Vagina (tissue), 2 donors: ENCODE data around the gene RIPK3. TPM values are rescaled to one million over a fixed set of nuclear protein-coding genes. Genes with fewer than 3 reads are reported as not detected.

ENCODE experiments used
- DNase-seq, 2 donors: peaks; one replicate each; pipeline ENCODE4 v3.0.0-alpha.2; 2017; ENCODE audit errors: extremely low spot score in 2 of 2
- H3K27ac ChIP-seq: fragments of 200-600 bp; sonication (generic); one replicate; pipeline ENCODE4 v1.5.1; 2019
- H3K27me3 ChIP-seq: fragments of 200-600 bp; sonication (generic); one replicate; pipeline ENCODE4 v1.5.1; 2019
- H3K36me3 ChIP-seq, 2 donors: fragments of 200-600 bp; sonication (generic); one replicate each; pipeline ENCODE4 v1.5.1; 2017 to 2019
- H3K4me1 ChIP-seq: fragments of 200-600 bp; sonication (generic); one replicate; pipeline ENCODE4 v1.5.1; 2019
- H3K4me3 ChIP-seq, 2 donors: fragments of 200-600 bp; sonication (generic); 1 replicate in 1 of 2; 2 replicates in 1 of 2; pipeline ENCODE4 v1.5.1; 2016 to 2019
- H3K9me3 ChIP-seq: fragments of 200-600 bp; sonication (generic); one replicate; pipeline ENCODE4 v1.5.1; 2019
- CTCF ChIP-seq, 3 experiments: fragments of 450-650 bp in 2 of 3; fragments of 200-600 bp in 1 of 3; sonication (generic) in 1 of 3; IDR thresholded peaks; one replicate each; pipeline ENCODE4 v1.5.1; 2017 to 2019; ENCODE audit warnings: antibody characterized with exemption in 3 of 3, mild to moderate bottlenecking in 2 of 3, moderate library complexity in 2 of 3
- POLR2A ChIP-seq, 2 donors: fragments of 450-650 bp; IDR thresholded peaks; one replicate each; pipeline ENCODE4 v1.6.1; 2017; ENCODE audit warnings: antibody characterized with exemption in 2 of 2, mild to moderate bottlenecking in 2 of 2, moderate library complexity in 2 of 2
- POLR2AphosphoS5 ChIP-seq, 2 donors: sonication (generic); formaldehyde crosslinking; IDR thresholded peaks; one replicate each; pipeline ENCODE4 v1.9.0; 2017; ENCODE audit warnings: antibody characterized with exemption in 2 of 2, mild to moderate bottlenecking in 2 of 2, low read depth in 1 of 2; ENCODE audit not compliant: insufficient read depth in 1 of 2
- intact Hi-C: fragments of 100-400 bp; cut with DNase I; formaldehyde crosslinking; loops from one replicate; pipeline ENCODE4 v1.15.1; 2023
- total RNA-seq: library from RNA; depleted of rRNA; stranded (reverse); fragments of >200 nt; gene quantifications from one replicate; pipeline ENCODE4 v1.2.3, GENCODE V29; 2016

The RIPK3 gene
- total RNA-seq, 1 donor from 2014 or later = 10.1 TPM

GRCh38 chr14:24347134-24347533 lies 7.3 kb upstream of the RIPK3 start:
- TF ChIP-seq POLR2A (IDR thresholded peaks at IDR 0.05) = no peak
- TF ChIP-seq CTCF (IDR thresholded peaks at IDR 0.05) = no peak
- no peak for TF ChIP-seq POLR2AphosphoS5 (IDR thresholded peaks at IDR 0.05; ENCODE audit: insufficient read depth in 1 of 2, low read depth in 1 of 2)
- intact Hi-C loops = no loop called here
- no peak overlapping the region for H3K27ac ChIP-seq
- no peaks in the 10 kb centered on the region for H3K36me3 ChIP-seq
- no peaks in the 10 kb centered on the region for H3K27me3 ChIP-seq
- no peak for DNase-seq
- H3K4me1 ChIP-seq = no peaks in the 10 kb centered on the region
- H3K9me3 ChIP-seq = no peaks in the 10 kb centered on the region
- no peak overlapping the region for H3K4me3 ChIP-seq

- H3K36me3 ChIP-seq = no peaks in the 10 kb centered on the region
- intact Hi-C loops = no loop called here
Measured at GRCh38 chr14:24343795-24344660, 4.2 kb upstream of the RIPK3 start.

GRCh38 chr14:24342889-24343288 lies 3.1 kb upstream of the RIPK3 start:
- Histone ChIP-seq H3K27ac (no peak overlapping the region), H3K27me3 (no peaks in the 10 kb centered on the region), H3K9me3 (no peaks in the 10 kb centered on the region), H3K4me1 (peaks cover 15% of the 10 kb centered on the region), H3K4me3 (no peak overlapping the region), H3K36me3 (peaks cover 0 to 5% of the 10 kb centered on the region in 2 donors)
- intact Hi-C loops = no loop called here
- no peak for DNase-seq
- TF ChIP-seq CTCF (IDR thresholded peaks at IDR 0.05) = no peak
- TF ChIP-seq POLR2AphosphoS5 (IDR thresholded peaks at IDR 0.05; ENCODE audit: insufficient read depth in 1 of 2, low read depth in 1 of 2) = no peak
- TF ChIP-seq POLR2A (IDR thresholded peaks at IDR 0.05) = no peak

More at GRCh38 chr14:24343795-24344660, 4.2 kb upstream of the RIPK3 start:
- Histone ChIP-seq H3K4me3 (no peak overlapping the region), H3K4me1 (peaks cover 4% of the 10 kb centered on the region), H3K27ac (no peak overlapping the region), H3K9me3 (no peaks in the 10 kb centered on the region), H3K27me3 (no peaks in the 10 kb centered on the region)
- TF ChIP-seq POLR2A (IDR thresholded peaks at IDR 0.05) = no peak
- no peak for TF ChIP-seq POLR2AphosphoS5 (IDR thresholded peaks at IDR 0.05; ENCODE audit: insufficient read depth in 1 of 2, low read depth in 1 of 2)
- TF ChIP-seq CTCF (IDR thresholded peaks at IDR 0.05) = no peak
- no peak for DNase-seq

- Histone ChIP-seq H3K4me3 (no peak overlapping the region), H3K27ac (no peak overlapping the region), H3K36me3 (peaks cover 0 to 9% of the 10 kb centered on the region in 2 donors), H3K27me3 (no peaks in the 10 kb centered on the region), H3K9me3 (no peaks in the 10 kb centered on the region), H3K4me1 (peaks cover 28% of the 10 kb centered on the region)
- TF ChIP-seq POLR2AphosphoS5 (IDR thresholded peaks at IDR 0.05; ENCODE audit: insufficient read depth in 1 of 2, low read depth in 1 of 2) (no peak), CTCF (IDR thresholded peaks at IDR 0.05) (no peak), POLR2A (IDR thresholded peaks at IDR 0.05) (no peak)
- no peak for DNase-seq
- intact Hi-C loops = no loop called here
Measured at GRCh38 chr14:24340606-24341005, 815 bp upstream of the RIPK3 start.

GRCh38 chr14:24338843-24339242 lies 948 bp downstream of the RIPK3 start:
- no peak for DNase-seq
- peaks cover 44% of the 10 kb centered on the region for H3K4me1 ChIP-seq
- peak overlapping the region; percentile 52 for H3K27ac ChIP-seq
- H3K36me3 ChIP-seq = peaks cover 0 to 9% of the 10 kb centered on the region in 2 donors
- no peaks in the 10 kb centered on the region for H3K9me3 ChIP-seq
- no peaks in the 10 kb centered on the region for H3K27me3 ChIP-seq
- intact Hi-C loops = no loop called here
- peak overlapping the region; percentile 57 for H3K4me3 ChIP-seq
- no peak for TF ChIP-seq POLR2AphosphoS5 (IDR thresholded peaks at IDR 0.05; ENCODE audit: insufficient read depth in 1 of 2, low read depth in 1 of 2)
- TF ChIP-seq POLR2A (IDR thresholded peaks at IDR 0.05) = no peak
- TF ChIP-seq CTCF (IDR thresholded peaks at IDR 0.05) = no peak
